ENCODE results near the gene MAJIN.

GRCh38 chr11:64994318-64994717 is 22.4 kb upstream of the MAJIN start:
- TF ChIP-seq CTCF (IDR thresholded peaks at IDR 0.05): no peak
- TF ChIP-seq POLR2AphosphoS5 (IDR thresholded peaks at IDR 0.05; ENCODE audit: insufficient read depth in 1 of 2, low read depth in 1 of 2): no peak
- TF ChIP-seq POLR2A (IDR thresholded peaks at IDR 0.05): no peak
